AG04449 (cell line): ENCODE results near the gene HOXB2.
A peak's percentile ranks its signal among the peaks of the same experiment; 100 is the strongest.

ENCODE experiments used
- CTCF ChIA-PET: fragments of 350-600 bp; formaldehyde crosslinking; extraction: SDS; loops from one replicate; lab custom pipeline; 2021; ENCODE audit warnings: antibody characterized with exemption; lab: Yijun Ruan, JAX
- POLR2A ChIA-PET: fragments of 400-600, 350-600 bp; formaldehyde crosslinking; extraction: SDS; loops from one replicate; lab custom pipeline; 2020; ENCODE audit warnings: antibody characterized with exemption, inconsistent platforms; lab: Yijun Ruan, JAX
- DNase-seq: peaks from one replicate; pipeline ENCODE4 v3.0.0-alpha.2; 2010; ENCODE audit warnings: low read depth, low spot score
- H3K4me3 ChIP-seq: 2 replicates; pipeline ENCODE4 v1.5.1; 2011; ENCODE audit warnings: low read depth, mild to moderate bottlenecking, control low read depth, low read length
- CTCF ChIP-seq: IDR thresholded peaks from one replicate; pipeline ENCODE4 v1.5.1; 2011; ENCODE audit warnings: mild to moderate bottlenecking, moderate library complexity, low read length, control low read depth, inconsistent platforms; ENCODE audit not compliant: insufficient read depth; ENCODE audit errors: missing control alignments

Gene HOXB2

DNA sequence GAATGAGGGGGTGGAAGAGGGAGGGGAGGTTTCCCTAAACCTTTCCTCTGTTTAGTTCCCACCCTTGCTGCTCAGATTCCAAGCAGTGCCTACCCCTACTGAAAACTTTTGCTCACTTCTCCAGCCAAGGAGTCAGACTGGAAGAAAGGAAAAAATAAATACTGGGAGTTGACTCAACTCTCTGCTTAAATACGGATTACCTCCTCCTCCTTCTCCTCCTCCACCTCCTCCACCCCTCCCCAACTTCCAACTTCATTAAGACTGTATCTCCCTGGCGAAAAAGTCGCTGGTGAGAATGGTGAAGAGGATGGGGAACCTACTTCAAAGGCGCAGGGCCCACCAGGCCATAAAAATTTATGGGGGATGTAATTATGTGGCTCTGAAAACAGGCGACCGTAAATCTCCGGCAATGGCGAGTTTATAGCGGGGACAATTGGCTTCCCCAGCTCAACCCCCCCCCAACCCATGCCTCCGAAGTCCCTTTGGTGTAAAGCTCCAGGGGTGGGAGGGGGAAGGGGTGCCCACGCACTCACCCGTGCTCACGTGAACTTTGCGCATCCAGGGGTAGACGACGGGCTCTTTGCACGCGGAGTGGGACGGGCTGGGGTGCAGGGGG, 32.5 kb upstream of the HOXB2 start:
- CTCF ChIA-PET: interaction anchor here (1.0 to 1.3 kb wide), 2 partner anchors 35 to 226 kb away, joined by 3 to 5 read pairs; no protein-coding TSS in a partner anchor
- POLR2A ChIA-PET: interaction anchor here (1.0 to 2.8 kb wide), 10 partner anchors 10 to 94 kb away, joined by 3 to 16 read pairs (median 6); partner anchors contain the start of gene HOXB5
- TF ChIP-seq CTCF: no peak
- peak overlapping the region; percentile 78 for H3K4me3 ChIP-seq
- DNase-seq: no peak

- peak overlapping the region; percentile 78 for H3K4me3 ChIP-seq
- POLR2A ChIA-PET: interaction anchor here (0.8 to 2.8 kb wide), 11 partner anchors 10 to 94 kb away, joined by 3 to 16 read pairs (median 5); partner anchors contain the start of gene HOXB5
- DNase-seq: no peak
- CTCF ChIA-PET: interaction anchor here (1.0 to 1.3 kb wide), 4 partner anchors 9 to 225 kb away, joined by 3 to 4 read pairs (median 4); no protein-coding TSS in a partner anchor
- TF ChIP-seq CTCF: no peak
Observed at GRCh38 chr17:48576479-48577309, 31.8 kb upstream of the HOXB2 start.

GRCh38 chr17:48575673-48576478, 31.0 kb upstream of the HOXB2 start:
- CTCF ChIA-PET: interaction anchor here (1.0 to 1.2 kb wide), 3 partner anchors 8 to 28 kb away, joined by 3 to 4 read pairs (median 4); no protein-coding TSS in a partner anchor
- no peak for DNase-seq
- POLR2A ChIA-PET: interaction anchor here (0.8 to 2.8 kb wide), 10 partner anchors 9 to 93 kb away, joined by 3 to 16 read pairs (median 6); partner anchors contain the start of gene HOXB5
- H3K4me3 ChIP-seq: peak overlapping the region; percentile 49
- no peak for TF ChIP-seq CTCF

DNA sequence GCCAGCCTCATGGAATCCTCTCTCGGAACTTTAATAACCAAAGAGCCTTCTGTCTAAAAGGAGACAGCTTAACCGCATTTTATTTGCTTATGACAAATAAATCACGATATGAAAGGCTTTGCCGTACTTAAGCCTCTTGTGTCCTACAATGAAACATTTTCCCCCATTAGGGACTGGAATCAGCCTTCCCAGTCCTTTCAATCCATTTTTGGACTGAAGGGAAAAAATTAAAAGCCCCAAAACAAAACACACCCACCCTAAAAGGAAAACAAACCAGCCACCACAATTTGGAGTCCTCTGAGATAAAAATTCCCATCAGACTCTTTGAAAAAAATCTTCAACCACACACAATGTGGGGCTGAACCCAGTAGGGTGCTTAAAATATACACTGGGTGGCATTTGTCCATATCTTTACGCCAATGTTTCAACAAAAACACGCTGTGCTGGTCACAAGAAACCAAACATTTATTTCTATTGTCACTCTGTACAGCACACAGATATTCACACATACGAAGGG, 30.2 kb upstream of the HOXB2 start:
- no peak for TF ChIP-seq CTCF
- peak overlapping the region; percentile 49 for H3K4me3 ChIP-seq
- ChIA-PET CTCF (interaction anchor here (0.9 to 1.3 kb wide), 4 partner anchors 18 to 88 kb away, joined by 3 to 5 read pairs (median 4); no protein-coding TSS in a partner anchor), POLR2A (interaction anchor here (0.6 to 2.8 kb wide), 5 partner anchors 9 to 549 kb away, joined by 3 to 16 read pairs (median 3); no protein-coding TSS in a partner anchor)
- no peak for DNase-seq

- ChIA-PET CTCF (interaction anchor here (0.9 to 1.3 kb wide), 4 partner anchors 18 to 88 kb away, joined by 3 to 5 read pairs (median 4); no protein-coding TSS in a partner anchor), POLR2A (interaction anchor here (0.6 to 1.6 kb wide), 5 partner anchors 8 to 549 kb away, joined by 3 to 5 read pairs (median 3); no protein-coding TSS in a partner anchor)
- no peak for DNase-seq
- no peak for TF ChIP-seq CTCF
- peak overlapping the region; percentile 49 for H3K4me3 ChIP-seq
Observed at GRCh38 chr17:48574505-48575065, 29.7 kb upstream of the HOXB2 start.
